Esophagus muscularis mucosa (tissue), 4 donors: ENCODE results near the gene CD82.

Experiments
- CTCF ChIP-seq, 3 experiments: fragments of 200-600 bp in 2 of 3; fragments of 450-650 bp in 1 of 3; sonication (generic) in 2 of 3; IDR thresholded peaks; one replicate each; pipeline ENCODE4 v1.5.1; 2017 to 2019; ENCODE audit warnings: antibody characterized with exemption in 3 of 3, mild to moderate bottlenecking in 2 of 3, moderate library complexity in 1 of 3
- EP300 ChIP-seq: sonication (generic); formaldehyde crosslinking; IDR thresholded peaks from one replicate; pipeline ENCODE4 v1.6.1; 2017; ENCODE audit warnings: antibody characterized with exemption
- POLR2A ChIP-seq: fragments of 450-650 bp; IDR thresholded peaks from one replicate; pipeline ENCODE4 v1.6.1; 2017; ENCODE audit warnings: antibody characterized with exemption, moderate library complexity, mild to moderate bottlenecking, low read depth
- POLR2AphosphoS5 ChIP-seq, 2 donors: sonication (generic); formaldehyde crosslinking; IDR thresholded peaks; one replicate each; pipeline ENCODE4 v1.6.1; 2017; ENCODE audit warnings: antibody characterized with exemption in 2 of 2

GRCh38 chr11:44565953-44566949 lies 788 bp downstream of the CD82 start:
- TF ChIP-seq CTCF (IDR thresholded peaks at IDR 0.05) (no peak), EP300 (no peak), POLR2A (no peak), POLR2AphosphoS5 (IDR thresholded peaks at IDR 0.05) (no peak)
